Endothelial cell of umbilical vein (primary cell): ENCODE measurements around the gene ATG10. TPM values are rescaled to one million over a fixed set of nuclear protein-coding genes. Genes with fewer than 3 reads are reported as not detected.

Experiments
- BruUV-seq: library from RNA; stranded (reverse); fragments of 400-500 nt; replicated peaks from 2 replicates; lab custom pipeline; 2021; lab: Mats Ljungman, UMichigan
- CTCF ChIA-PET: fragments of 300-600, 350-600 bp; sonication (Branson Sonifier 250); formaldehyde crosslinking; loops from one replicate; lab custom pipeline; 2021; ENCODE audit warnings: antibody characterized with exemption, inconsistent platforms; lab: Charles Lee
- POLR2A ChIA-PET: fragments of 300-600, 350-600 bp; sonication (Branson Sonifier 250); formaldehyde crosslinking; loops from one replicate; lab custom pipeline; 2021; ENCODE audit warnings: antibody characterized with exemption, inconsistent platforms; lab: Charles Lee
- DNase-seq: peaks from one replicate; pipeline ENCODE4 v3.0.0-alpha.2; 2011; ENCODE audit warnings: low read depth, low spot score
- FAIRE-seq: peaks from 2 replicates; lab custom pipeline; 2011; peaks lifted over from hg19 to GRCh38; lab: Jason Lieb, UNC
- H2AFZ ChIP-seq: 2 replicates; pipeline ENCODE4 v1.6.0; 2012; ENCODE audit warnings: low read depth, low read length, control low read depth, inconsistent platforms
- H3K27ac ChIP-seq: 2 replicates; pipeline ENCODE4 v1.5.1; 2011; ENCODE audit warnings: low read depth, mild to moderate bottlenecking, control low read depth, low read length, moderate library complexity; ENCODE audit not compliant: insufficient read depth
- H3K27me3 ChIP-seq, 2 experiments: 2 replicates each; pipeline versions ENCODE4 v1.6.0 to v1.6.1; 2011; ENCODE audit warnings: low read length in 2 of 2, mixed read lengths in 1 of 2; ENCODE audit not compliant: control insufficient read depth in 2 of 2, insufficient read depth in 2 of 2
- H3K36me3 ChIP-seq, 2 experiments: 2 replicates in 1 of 2; 3 replicates in 1 of 2; pipeline ENCODE4 v1.5.1; 2011; ENCODE audit warnings: low read length in 2 of 2, mild to moderate bottlenecking in 1 of 2, moderate library complexity in 1 of 2; ENCODE audit not compliant: control insufficient read depth in 2 of 2, insufficient read depth in 2 of 2; ENCODE audit errors: extremely low read depth in 1 of 2
- H3K4me1 ChIP-seq: 3 replicates; pipeline ENCODE4 v1.5.1; 2011; ENCODE audit warnings: mild to moderate bottlenecking, low read length; ENCODE audit not compliant: control insufficient read depth, insufficient read depth; ENCODE audit errors: extremely low read depth
- H3K4me2 ChIP-seq: 2 replicates; pipeline ENCODE4 v1.6.1; 2011; ENCODE audit warnings: low read length, control low read depth, mixed read lengths; ENCODE audit not compliant: insufficient read depth
- H3K4me3 ChIP-seq, 3 experiments: fragments of 200-600 bp in 1 of 3; sonication (generic), shearing (Covaris generic) in 1 of 3; replicated peaks in 1 of 3; 2 replicates each; pipeline ENCODE4 v1.5.1; 2011 to 2016; ENCODE audit warnings: control low read depth in 3 of 3, low read length in 3 of 3, mild to moderate bottlenecking in 2 of 3, inconsistent platforms in 1 of 3, low read depth in 1 of 3, moderate library complexity in 1 of 3; ENCODE audit not compliant: insufficient read depth in 1 of 3
- H3K79me2 ChIP-seq: 2 replicates; pipeline ENCODE4 v1.6.0; 2012; ENCODE audit warnings: low read length, inconsistent platforms; ENCODE audit not compliant: control insufficient read depth, insufficient read depth
- H3K9ac ChIP-seq: replicated peaks from 2 replicates; pipeline ENCODE3; 2011; ENCODE audit warnings: low read length, control low read depth; ENCODE audit not compliant: insufficient read depth; ENCODE audit errors: extremely low read depth
- H3K9me1 ChIP-seq: replicated peaks from 3 replicates; pipeline ENCODE4 v1.6.0; 2011; ENCODE audit warnings: mild to moderate bottlenecking, low read length; ENCODE audit not compliant: control insufficient read depth, insufficient read depth; ENCODE audit errors: extremely low read depth
- H3K9me3 ChIP-seq: replicated peaks from 2 replicates; pipeline ENCODE4 v1.5.1; 2012; ENCODE audit warnings: low read length, inconsistent platforms; ENCODE audit not compliant: control insufficient read depth, insufficient read depth
- H4K20me1 ChIP-seq: replicated peaks from 2 replicates; pipeline ENCODE3; 2011; ENCODE audit warnings: mild to moderate bottlenecking, low read length; ENCODE audit not compliant: control insufficient read depth, insufficient read depth; ENCODE audit errors: extremely low read depth
- EZH2 ChIP-seq: IDR thresholded peaks from 2 replicates; pipeline ENCODE4 v1.6.1; 2012; ENCODE audit warnings: borderline replicate concordance, low read depth, mild to moderate bottlenecking, moderate library complexity, low read length, inconsistent platforms; ENCODE audit not compliant: severe bottlenecking
- FOS ChIP-seq: IDR thresholded peaks from 2 replicates; pipeline ENCODE4 v1.6.1; 2011; ENCODE audit warnings: mild to moderate bottlenecking, low read length, moderate library complexity, borderline replicate concordance; ENCODE audit not compliant: insufficient read depth
- GATA2 ChIP-seq: IDR thresholded peaks from 2 replicates; pipeline ENCODE4 v1.7.0; 2011; ENCODE audit warnings: low read depth, mild to moderate bottlenecking, moderate library complexity, mixed read lengths, low read length; ENCODE audit not compliant: insufficient read length, insufficient read depth
- JUN ChIP-seq: IDR thresholded peaks from 2 replicates; pipeline ENCODE4 v1.6.1; 2011; ENCODE audit warnings: borderline replicate concordance, low read depth; ENCODE audit not compliant: insufficient read length, insufficient read depth
- MYC ChIP-seq: IDR thresholded peaks from one replicate; pipeline ENCODE4 v1.6.1; 2011; ENCODE audit warnings: mild to moderate bottlenecking, low read depth, low read length
- POLR2A ChIP-seq: IDR thresholded peaks from 2 replicates; pipeline ENCODE4 v1.6.1; 2012; ENCODE audit warnings: low read depth, mild to moderate bottlenecking, control low read depth, low read length
- POLR2AphosphoS5 ChIP-seq: IDR thresholded peaks from 2 replicates; pipeline ENCODE4 v1.6.1; 2012; ENCODE audit warnings: low read depth, mild to moderate bottlenecking, control low read depth, low read length, moderate library complexity; ENCODE audit not compliant: insufficient read depth
- dilution Hi-C: fragments of 300-500 bp; cut with MboI; formaldehyde crosslinking; loops from one replicate; pipeline ENCODE4 v1.15.0; 2019; ENCODE audit warnings: low sequenced_read_pairs; ENCODE audit not compliant: extremely low pct_ligation_motif_present
- intact Hi-C: fragments of 100-400 bp; cut with micrococcal nuclease; formaldehyde crosslinking; loops from one replicate; pipeline ENCODE4 v1.10.0; 2022
- polyA plus RNA-seq, 4 experiments: library from polyadenylated mRNA; depleted of rRNA in 3 of 4; stranded (reverse) in 3 of 4; unstranded in 1 of 4; fragments of >200 nt; gene quantifications; 2 replicates each; pipeline versions ENCODE4 v1.2.1 to v1.2.3, GENCODE V29; 2011 to 2012; ENCODE audit warnings: missing spikeins in 1 of 4
- total RNA-seq: library from RNA; stranded (reverse); gene quantifications from 2 replicates; pipeline ENCODE4 v1.2.3, GENCODE V29; 2021
- TF ChIP-seq, protein P1 (sequence below), 2 donors: IDR thresholded peaks; 1 replicate in 1 of 2; 2 replicates in 1 of 2; pipeline ENCODE4 v1.5.1; 2011; ENCODE audit warnings: low read length in 2 of 2, mild to moderate bottlenecking in 2 of 2, moderate library complexity in 2 of 2, control low read depth in 1 of 2, inconsistent platforms in 1 of 2, low read depth in 1 of 2; ENCODE audit not compliant: insufficient read depth in 1 of 2; ENCODE audit errors: extremely low read depth in 1 of 2
- TF ChIP-seq, protein P2 (sequence below): IDR thresholded peaks from 2 replicates; pipeline ENCODE4 v1.6.1; 2011; ENCODE audit not compliant: insufficient read depth, insufficient read length

ATG10 gene
- total and polyA plus RNA-seq, 2 donors (not counting 3 experiments of a cell fraction or from before 2014, with no cell fraction given) = 1.6 to 3.9 TPM

DNA sequence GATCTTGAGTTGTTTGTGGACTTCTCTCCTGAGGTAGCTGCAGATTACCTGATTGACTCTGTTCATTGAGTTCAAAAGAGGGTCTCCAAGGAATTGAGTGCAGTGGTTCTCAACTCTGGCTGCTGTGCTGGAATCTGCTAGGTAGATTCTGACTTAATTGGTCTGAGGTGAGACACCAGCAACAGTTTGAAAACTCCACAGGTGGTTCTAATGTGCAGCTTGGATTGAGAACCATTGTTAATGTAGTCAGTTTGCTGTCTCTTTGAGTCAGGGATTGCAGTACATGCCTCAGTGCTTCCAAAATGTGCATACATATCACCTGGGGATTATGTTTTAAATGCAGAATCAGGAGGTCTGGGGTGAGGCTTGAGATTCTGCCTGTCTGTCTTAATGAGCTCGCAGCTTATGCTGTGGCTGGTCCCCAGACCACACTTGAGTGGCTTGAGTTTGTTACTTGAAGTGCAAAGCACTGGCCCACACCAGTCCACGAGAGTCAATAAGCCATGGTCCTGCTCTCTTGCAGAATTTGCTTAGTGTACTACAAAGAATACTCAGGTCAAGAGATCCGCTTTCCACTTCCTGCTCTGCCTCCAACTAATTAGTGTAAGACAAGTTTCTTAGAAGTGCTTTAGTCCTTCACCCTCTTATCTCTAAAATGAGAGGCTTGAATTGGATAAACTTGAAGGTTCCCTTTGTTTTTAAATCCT is 82.3 kb downstream of the ATG10 start:
- H3K4me3 ChIP-seq = no peak overlapping the region
- no peak overlapping the region for H2AFZ ChIP-seq
- no peak overlapping the region for H3K9ac ChIP-seq
- no peaks in the 10 kb centered on the region for H3K79me2 ChIP-seq
- no TSS peak for BruUV-seq
- intact Hi-C loops (no loop called here), dilution Hi-C loops (no loop called here)
- H3K9me1 ChIP-seq = no peaks in the 10 kb centered on the region
- no peaks in the 10 kb centered on the region for H3K27me3 ChIP-seq
- H3K27ac ChIP-seq = no peak overlapping the region
- ChIA-PET CTCF (no interaction called here), POLR2A (interaction anchor here (0.6 kb wide), 1 partner anchor 623 kb away, joined by 4 read pairs; no protein-coding TSS in a partner anchor)
- TF ChIP-seq POLR2A = no peak
- no peak for TF ChIP-seq EZH2
- TF ChIP-seq, protein P1, sequence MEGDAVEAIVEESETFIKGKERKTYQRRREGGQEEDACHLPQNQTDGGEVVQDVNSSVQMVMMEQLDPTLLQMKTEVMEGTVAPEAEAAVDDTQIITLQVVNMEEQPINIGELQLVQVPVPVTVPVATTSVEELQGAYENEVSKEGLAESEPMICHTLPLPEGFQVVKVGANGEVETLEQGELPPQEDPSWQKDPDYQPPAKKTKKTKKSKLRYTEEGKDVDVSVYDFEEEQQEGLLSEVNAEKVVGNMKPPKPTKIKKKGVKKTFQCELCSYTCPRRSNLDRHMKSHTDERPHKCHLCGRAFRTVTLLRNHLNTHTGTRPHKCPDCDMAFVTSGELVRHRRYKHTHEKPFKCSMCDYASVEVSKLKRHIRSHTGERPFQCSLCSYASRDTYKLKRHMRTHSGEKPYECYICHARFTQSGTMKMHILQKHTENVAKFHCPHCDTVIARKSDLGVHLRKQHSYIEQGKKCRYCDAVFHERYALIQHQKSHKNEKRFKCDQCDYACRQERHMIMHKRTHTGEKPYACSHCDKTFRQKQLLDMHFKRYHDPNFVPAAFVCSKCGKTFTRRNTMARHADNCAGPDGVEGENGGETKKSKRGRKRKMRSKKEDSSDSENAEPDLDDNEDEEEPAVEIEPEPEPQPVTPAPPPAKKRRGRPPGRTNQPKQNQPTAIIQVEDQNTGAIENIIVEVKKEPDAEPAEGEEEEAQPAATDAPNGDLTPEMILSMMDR (IDR thresholded peaks at IDR 0.05; ENCODE audit: extremely low read depth in 1 of 2, insufficient read depth in 1 of 2, low read depth in 1 of 2, low read length in 2 of 2) = no peak
- TF ChIP-seq GATA2 = no peak
- no peaks in the 10 kb centered on the region for H3K4me1 ChIP-seq
- H3K36me3 ChIP-seq = no peaks in the 10 kb centered on the region
- FAIRE-seq (no peak), DNase-seq (no peak)
- no peak overlapping the region for H3K4me2 ChIP-seq
- H4K20me1 ChIP-seq = no peaks in the 10 kb centered on the region
- H3K9me3 ChIP-seq = no peaks in the 10 kb centered on the region

DNA sequence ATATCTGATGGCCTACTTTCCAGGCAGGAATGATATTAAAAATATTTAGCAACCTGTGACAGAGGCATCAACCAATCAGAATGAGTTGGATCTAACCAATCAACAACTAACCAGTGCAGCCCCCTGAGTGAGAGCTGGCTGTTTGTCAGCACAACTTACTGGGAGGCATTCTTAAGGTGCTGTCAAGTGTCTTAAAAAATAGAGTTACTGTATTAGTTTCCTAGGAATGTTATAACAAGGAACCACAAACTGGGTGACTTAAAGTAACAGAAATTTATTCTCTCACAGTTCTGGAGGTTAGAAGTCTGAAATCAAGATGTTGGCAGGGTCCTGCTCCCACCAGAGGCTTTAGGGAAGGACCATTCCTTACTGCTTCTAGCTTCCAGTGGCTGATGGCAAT is 85.2 kb downstream of the ATG10 start:
- H3K4me3 ChIP-seq = no peak overlapping the region
- H3K9ac ChIP-seq = no peak overlapping the region
- FAIRE-seq = no peak
- H3K36me3 ChIP-seq = no peaks in the 10 kb centered on the region
- no peaks in the 10 kb centered on the region for H4K20me1 ChIP-seq
- TF ChIP-seq POLR2A = no peak
- TF ChIP-seq, protein P1 (IDR thresholded peaks at IDR 0.05; ENCODE audit: extremely low read depth in 1 of 2, insufficient read depth in 1 of 2, low read depth in 1 of 2, low read length in 2 of 2) = no peak
- TF ChIP-seq FOS = no peak
- TF ChIP-seq POLR2AphosphoS5 = no peak
- no peak for TF ChIP-seq JUN
- TF ChIP-seq, protein P2, sequence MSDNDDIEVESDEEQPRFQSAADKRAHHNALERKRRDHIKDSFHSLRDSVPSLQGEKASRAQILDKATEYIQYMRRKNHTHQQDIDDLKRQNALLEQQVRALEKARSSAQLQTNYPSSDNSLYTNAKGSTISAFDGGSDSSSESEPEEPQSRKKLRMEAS = no peak
- no peak for TF ChIP-seq EZH2
- no peak for TF ChIP-seq GATA2
- no peak for TF ChIP-seq MYC
- no peaks in the 10 kb centered on the region for H3K79me2 ChIP-seq
- intact Hi-C loops = no loop called here
- dilution Hi-C loops = no loop called here
- ChIA-PET CTCF (no interaction called here), POLR2A (no interaction called here)
- no peaks in the 10 kb centered on the region for H3K9me3 ChIP-seq
- H3K9me1 ChIP-seq = no peaks in the 10 kb centered on the region
- H3K27ac ChIP-seq = no peak overlapping the region
- no peak overlapping the region for H3K4me2 ChIP-seq
- no peak overlapping the region for H2AFZ ChIP-seq
- DNase-seq = no peak
- no peaks in the 10 kb centered on the region for H3K4me1 ChIP-seq
- H3K27me3 ChIP-seq = no peaks in the 10 kb centered on the region
- BruUV-seq = no TSS peak
